ENCODE measurements around the gene CFAP300.

GRCh38 chr11:102117472-102118113 lies 70.4 kb downstream of the CFAP300 start:
- TF ChIP-seq POLR2A (IDR thresholded peaks at IDR 0.05): no peak
- no peak for TF ChIP-seq CTCF (IDR thresholded peaks at IDR 0.05)
- no peak for TF ChIP-seq POLR2AphosphoS5 (IDR thresholded peaks at IDR 0.05)

All from stomach (tissue), 4 donors.